PC-3 (cell line): ENCODE data around the gene MT1B. TPM values are rescaled to one million over a fixed set of nuclear protein-coding genes. Genes with fewer than 3 reads are reported as not detected.
A peak's percentile ranks its signal among the peaks of the same experiment; 100 is the strongest.

Experiments
- ATAC-seq: fragments of 200-7000 bp; cut with Tn5 transposase; 2 replicates; pipeline ENCODE4 v1.9.1; 2020; ENCODE audit warnings: mild to moderate bottlenecking, moderate library complexity
- BruUV-seq: library from RNA; stranded (reverse); fragments of 400-500 nt; replicated peaks from 2 replicates; lab custom pipeline; 2021; lab: Mats Ljungman, UMichigan
- CTCF ChIA-PET: fragments of 300-600 bp; sonication (Branson Sonifier 250); formaldehyde crosslinking; loops from one replicate; lab custom pipeline; 2022; ENCODE audit warnings: antibody characterized with exemption; lab: Charles Lee
- POLR2A ChIA-PET: fragments of 300-600 bp; sonication (Branson Sonifier 250); formaldehyde crosslinking; loops from one replicate; lab custom pipeline; 2022; ENCODE audit warnings: antibody characterized with exemption; ENCODE audit not compliant: unreplicated experiment; lab: Charles Lee
- DNase-seq: peaks from one replicate; pipeline ENCODE4 v3.0.0-alpha.2; 2015
- H2AFZ ChIP-seq: fragments of 300-600 bp; sonication (generic); 2 replicates; pipeline ENCODE4 v1.6.0; 2016; ENCODE audit warnings: antibody characterized with exemption, low read length
- H3F3A ChIP-seq: fragments of 300-600 bp; sonication (generic); one replicate; pipeline ENCODE4 v1.6.0; 2017; ENCODE audit warnings: antibody characterized with exemption, low read length, control low read depth, mild to moderate bottlenecking; ENCODE audit not compliant: unreplicated experiment
- H3K27ac ChIP-seq: fragments of 300-600 bp; sonication (generic); 2 replicates; pipeline ENCODE4 v1.5.1; 2016; ENCODE audit warnings: mild to moderate bottlenecking, low read length
- H3K27me3 ChIP-seq: fragments of 300-600 bp; sonication (generic); 2 replicates; pipeline ENCODE4 v1.6.1; 2016; ENCODE audit warnings: low read length, mixed read lengths
- H3K36me3 ChIP-seq: fragments of 300-600 bp; sonication (generic); 2 replicates; pipeline ENCODE4 v1.6.1; 2016; ENCODE audit warnings: low read depth, mixed run types, low read length, mixed read lengths
- H3K4me1 ChIP-seq: fragments of 300-600 bp; sonication (generic); 2 replicates; pipeline ENCODE4 v1.5.1; 2016; ENCODE audit warnings: low read length; ENCODE audit not compliant: insufficient read depth
- H3K4me2 ChIP-seq: fragments of 300-600 bp; sonication (generic); 2 replicates; pipeline ENCODE4 v1.6.0; 2016; ENCODE audit warnings: low read length
- H3K4me3 ChIP-seq: fragments of 300-600 bp; sonication (generic); 2 replicates; pipeline ENCODE4 v1.5.1; 2016; ENCODE audit warnings: mild to moderate bottlenecking, low read length, mixed read lengths
- H3K79me2 ChIP-seq: fragments of 300-600 bp; sonication (generic); 2 replicates; pipeline ENCODE4 v1.6.1; 2017; ENCODE audit warnings: low read length, mixed read lengths
- H3K9ac ChIP-seq: fragments of 300-600 bp; sonication (generic); 2 replicates; pipeline ENCODE4 v1.6.0; 2016; ENCODE audit warnings: mild to moderate bottlenecking, low read length
- H3K9me2 ChIP-seq: fragments of 300-600 bp; sonication (generic); replicated peaks from 2 replicates; pipeline ENCODE4 v1.6.1; 2016; ENCODE audit warnings: mixed run types, low read length, mixed read lengths
- H3K9me3 ChIP-seq: fragments of 300-600 bp; sonication (generic); 2 replicates; pipeline ENCODE4 v1.6.1; 2016; ENCODE audit warnings: low read length, mixed read lengths
- H4K20me1 ChIP-seq: fragments of 300-600 bp; sonication (generic); 2 replicates; pipeline ENCODE4 v1.6.1; 2016; ENCODE audit warnings: low read length, mixed read lengths
- EZH2 ChIP-seq: fragments of 300-600 bp; sonication (generic); IDR thresholded peaks from one replicate; pipeline ENCODE4 v1.6.1; 2017; ENCODE audit warnings: antibody characterized with exemption, mild to moderate bottlenecking, low read length; ENCODE audit not compliant: unreplicated experiment
- EZH2phosphoT487 ChIP-seq: fragments of 300-600 bp; sonication (generic); IDR thresholded peaks from 2 replicates; pipeline ENCODE4 v1.6.1; 2018; ENCODE audit warnings: mild to moderate bottlenecking, antibody characterized with exemption, low read length, borderline replicate concordance
- intact Hi-C: fragments of 100-400 bp; cut with micrococcal nuclease; formaldehyde crosslinking; loops from 2 replicates; pipeline ENCODE4 v1.9.0; 2023
- total RNA-seq: library from RNA; depleted of rRNA; stranded (reverse); fragments of >200 nt; gene quantifications from 2 replicates; pipeline ENCODE4 v1.2.3, GENCODE V29; 2014
- TF ChIP-seq, protein P1 (sequence below): fragments of 300-600 bp; sonication (generic); conservative IDR thresholded peaks from 2 replicates; pipeline ENCODE4 v1.5.1; 2017; ENCODE audit warnings: antibody characterized with exemption, low read depth, mild to moderate bottlenecking, low read length

MT1B gene
- total RNA-seq, 1 experiment from 2014 or later, result not detected

DNA sequence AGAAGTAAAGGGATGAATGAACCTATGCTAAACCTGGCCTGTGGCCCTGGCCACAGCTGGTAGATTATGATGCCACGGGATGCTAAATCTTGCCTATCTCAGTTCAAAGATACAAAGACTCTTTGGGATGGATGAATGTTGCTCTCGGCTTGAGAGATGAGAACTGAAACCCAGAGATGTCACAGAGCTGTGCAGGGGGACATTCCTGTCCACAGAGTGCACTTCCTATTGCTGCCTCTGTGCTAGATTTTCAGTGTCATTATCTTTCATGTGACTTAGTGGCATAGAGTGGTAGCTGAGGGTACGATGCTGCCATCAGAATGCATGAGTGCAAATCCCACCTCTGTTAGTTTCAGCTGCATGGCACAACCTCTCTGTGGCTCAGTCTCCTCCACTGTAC is 21.6 kb upstream of the MT1B start:
- no peak for DNase-seq
- ChIA-PET CTCF (no interaction called here), POLR2A (no interaction called here)
- no peaks in the 10 kb centered on the region for H3F3A ChIP-seq
- no peaks in the 10 kb centered on the region for H3K36me3 ChIP-seq
- no peaks in the 10 kb centered on the region for H3K9me3 ChIP-seq
- H3K4me2 ChIP-seq, result no peak overlapping the region
- H3K27me3 ChIP-seq, result no peaks in the 10 kb centered on the region
- no peaks in the 10 kb centered on the region for H3K79me2 ChIP-seq
- no peak overlapping the region for H3K27ac ChIP-seq
- ATAC-seq, result no peak
- H4K20me1 ChIP-seq, result no peaks in the 10 kb centered on the region
- H3K9ac ChIP-seq, result no peak overlapping the region
- TF ChIP-seq EZH2 (no peak), EZH2phosphoT487 (no peak)
- TF ChIP-seq, protein P1, sequence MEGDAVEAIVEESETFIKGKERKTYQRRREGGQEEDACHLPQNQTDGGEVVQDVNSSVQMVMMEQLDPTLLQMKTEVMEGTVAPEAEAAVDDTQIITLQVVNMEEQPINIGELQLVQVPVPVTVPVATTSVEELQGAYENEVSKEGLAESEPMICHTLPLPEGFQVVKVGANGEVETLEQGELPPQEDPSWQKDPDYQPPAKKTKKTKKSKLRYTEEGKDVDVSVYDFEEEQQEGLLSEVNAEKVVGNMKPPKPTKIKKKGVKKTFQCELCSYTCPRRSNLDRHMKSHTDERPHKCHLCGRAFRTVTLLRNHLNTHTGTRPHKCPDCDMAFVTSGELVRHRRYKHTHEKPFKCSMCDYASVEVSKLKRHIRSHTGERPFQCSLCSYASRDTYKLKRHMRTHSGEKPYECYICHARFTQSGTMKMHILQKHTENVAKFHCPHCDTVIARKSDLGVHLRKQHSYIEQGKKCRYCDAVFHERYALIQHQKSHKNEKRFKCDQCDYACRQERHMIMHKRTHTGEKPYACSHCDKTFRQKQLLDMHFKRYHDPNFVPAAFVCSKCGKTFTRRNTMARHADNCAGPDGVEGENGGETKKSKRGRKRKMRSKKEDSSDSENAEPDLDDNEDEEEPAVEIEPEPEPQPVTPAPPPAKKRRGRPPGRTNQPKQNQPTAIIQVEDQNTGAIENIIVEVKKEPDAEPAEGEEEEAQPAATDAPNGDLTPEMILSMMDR, result no peak
- H3K4me3 ChIP-seq, result no peak overlapping the region
- intact Hi-C loops, result no loop called here
- no peak overlapping the region for H2AFZ ChIP-seq
- no peaks in the 10 kb centered on the region for H3K9me2 ChIP-seq
- peaks cover 9% of the 10 kb centered on the region for H3K4me1 ChIP-seq
- BruUV-seq, result no TSS peak

DNA sequence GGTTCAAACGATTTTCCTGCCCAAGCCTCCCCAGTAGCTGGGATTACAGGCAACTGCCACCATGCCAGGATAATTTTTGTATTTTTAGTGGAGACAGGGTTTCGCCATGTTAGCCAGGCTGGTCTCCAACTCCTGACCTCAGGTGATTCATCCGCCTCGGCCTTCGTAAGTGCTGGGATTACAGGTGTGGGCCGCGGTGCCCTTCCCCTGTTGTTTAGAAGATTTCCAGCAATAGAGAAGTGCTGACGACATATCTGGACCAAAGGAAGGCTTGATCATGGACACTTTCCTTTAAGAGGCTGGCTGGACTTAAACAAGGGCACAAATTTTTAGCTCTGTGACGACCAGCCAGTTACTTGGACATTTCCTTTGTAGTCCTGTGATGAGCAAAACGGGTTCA is 20.5 kb upstream of the MT1B start:
- TF ChIP-seq EZH2 (no peak), EZH2phosphoT487 (no peak)
- TF ChIP-seq, protein P1, result no peak
- Histone ChIP-seq H3K9me3 (no peaks in the 10 kb centered on the region), H3K36me3 (no peaks in the 10 kb centered on the region), H3K9me2 (no peaks in the 10 kb centered on the region), H3K27me3 (no peaks in the 10 kb centered on the region), H3K4me1 (peaks cover 9% of the 10 kb centered on the region), H3K4me3 (no peak overlapping the region), H4K20me1 (no peaks in the 10 kb centered on the region), H3F3A (no peaks in the 10 kb centered on the region), H3K4me2 (no peak overlapping the region), H2AFZ (no peak overlapping the region), H3K9ac (no peak overlapping the region), H3K79me2 (no peaks in the 10 kb centered on the region), H3K27ac (no peak overlapping the region)
- ChIA-PET POLR2A (no interaction called here), CTCF (interaction anchor here (0.6 kb wide), 1 partner anchor 71 kb away, joined by 4 read pairs; no protein-coding TSS in a partner anchor)
- intact Hi-C loops, result no loop called here
- no peak for DNase-seq
- no TSS peak for BruUV-seq
- no peak for ATAC-seq

GRCh38 chr16:56631832-56632155 is 19.9 kb upstream of the MT1B start:
- H3K36me3 ChIP-seq, result no peaks in the 10 kb centered on the region
- H3K27me3 ChIP-seq, result no peaks in the 10 kb centered on the region
- no peaks in the 10 kb centered on the region for H3K9me3 ChIP-seq
- no peaks in the 10 kb centered on the region for H4K20me1 ChIP-seq
- no TSS peak for BruUV-seq
- no peaks in the 10 kb centered on the region for H3F3A ChIP-seq
- peak; percentile 42; the same call in 1 of the 2 replicates for ATAC-seq
- peak overlapping the region; percentile 91 for H2AFZ ChIP-seq
- no peak overlapping the region for H3K27ac ChIP-seq
- peaks cover 5% of the 10 kb centered on the region for H3K4me1 ChIP-seq
- peak overlapping the region; percentile 80 for H3K4me2 ChIP-seq
- H3K9ac ChIP-seq, result peak overlapping the region; percentile 27; the same call in 1 of the 2 replicates
- no peaks in the 10 kb centered on the region for H3K9me2 ChIP-seq
- no peaks in the 10 kb centered on the region for H3K79me2 ChIP-seq
- TF ChIP-seq EZH2 (no peak), EZH2phosphoT487 (no peak)
- TF ChIP-seq, protein P1, result no peak
- peak overlapping the region; percentile 67 for H3K4me3 ChIP-seq
- intact Hi-C loops, result no loop called here
- CTCF ChIA-PET, result no interaction called here
- POLR2A ChIA-PET, result no interaction called here
- no peak for DNase-seq
